Caco-2 (cell line): ENCODE measurements around the gene RAB42. TPM values are rescaled to one million over a fixed set of nuclear protein-coding genes. Genes with fewer than 3 reads are reported as not detected.

Experiments
- BruUV-seq: library from RNA; stranded (reverse); fragments of 400-500 nt; replicated peaks from 2 replicates; lab custom pipeline; 2021; lab: Mats Ljungman, UMichigan
- CTCF ChIA-PET: fragments of 300-600 bp; sonication (Branson Sonifier 250); formaldehyde crosslinking; loops from one replicate; lab custom pipeline; 2022; ENCODE audit warnings: antibody characterized with exemption; lab: Charles Lee
- POLR2A ChIA-PET: fragments of 300-600 bp; sonication (Branson Sonifier 250); formaldehyde crosslinking; loops from one replicate; lab custom pipeline; 2022; ENCODE audit warnings: antibody characterized with exemption; lab: Charles Lee
- DNase-seq, 2 experiments: peaks; one replicate each; pipeline versions ENCODE4 v3.0.0 to v3.0.0-alpha.2; 2020 to 2022
- H3K27me3 ChIP-seq: replicated peaks from 2 replicates; pipeline ENCODE4 v1.6.0; 2011; ENCODE audit warnings: low read length; ENCODE audit not compliant: control insufficient read depth, insufficient read depth
- H3K36me3 ChIP-seq: 2 replicates; pipeline ENCODE4 v1.5.1; 2011; ENCODE audit warnings: low read length; ENCODE audit not compliant: control insufficient read depth, insufficient read depth
- H3K4me1 ChIP-seq: fragments of 250-450 bp; sonication (Bioruptor Pico); 2 replicates; pipeline ENCODE4 v1.5.1; 2020; ENCODE audit warnings: mild to moderate bottlenecking
- H3K4me3 ChIP-seq: 2 replicates; pipeline ENCODE4 v1.5.1; 2011; ENCODE audit warnings: low read depth, mild to moderate bottlenecking, control low read depth, low read length
- H3K9me3 ChIP-seq: fragments of 250-450 bp; sonication (Bioruptor Pico); 2 replicates; pipeline ENCODE4 v1.5.1; 2020; ENCODE audit warnings: mild to moderate bottlenecking, moderate library complexity
- H3K27ac Mint-ChIP-seq: one replicate; pipeline ENCODE4 v1.8.0; 2022; ENCODE audit warnings: mixed read lengths; ENCODE audit not compliant: unreplicated experiment
- H3K27me3 Mint-ChIP-seq: one replicate; pipeline ENCODE4 v1.8.0; 2022; ENCODE audit warnings: mixed read lengths; ENCODE audit not compliant: insufficient read depth, unreplicated experiment
- H3K36me3 Mint-ChIP-seq: one replicate; pipeline ENCODE4 v1.8.0; 2022; ENCODE audit warnings: mild to moderate bottlenecking, mixed read lengths; ENCODE audit not compliant: insufficient read depth, unreplicated experiment
- H3K4me1 Mint-ChIP-seq: one replicate; pipeline ENCODE4 v1.8.0; 2022; ENCODE audit warnings: low read depth, mixed read lengths; ENCODE audit not compliant: unreplicated experiment
- H3K4me3 Mint-ChIP-seq: one replicate; pipeline ENCODE4 v1.8.0; 2022; ENCODE audit warnings: mild to moderate bottlenecking, moderate library complexity, mixed read lengths; ENCODE audit not compliant: unreplicated experiment
- H3K9me3 Mint-ChIP-seq: one replicate; pipeline ENCODE4 v1.8.0; 2022; ENCODE audit warnings: mixed read lengths; ENCODE audit not compliant: unreplicated experiment
- CTCF ChIP-seq, 2 experiments: fragments of 200-600 bp in 1 of 2; IDR thresholded peaks; 1 replicate in 1 of 2; 2 replicates in 1 of 2; pipeline versions ENCODE4 v1.5.1 to v1.8.0; 2011 to 2022; ENCODE audit warnings: antibody characterized with exemption in 1 of 2, control low read depth in 1 of 2, inconsistent platforms in 1 of 2, low read depth in 1 of 2, low read length in 1 of 2, mild to moderate bottlenecking in 1 of 2, moderate library complexity in 1 of 2; ENCODE audit not compliant: insufficient read depth in 1 of 2, severe bottlenecking in 1 of 2, unreplicated experiment in 1 of 2
- intact Hi-C: fragments of 100-400 bp; cut with micrococcal nuclease; formaldehyde crosslinking; loops from one replicate; pipeline ENCODE4 v1.10.0; 2022; ENCODE audit not compliant: unreplicated experiment
- total RNA-seq: library from RNA; stranded (reverse); gene quantifications from 2 replicates; pipeline ENCODE4 v1.2.3, GENCODE V29; 2022

RAB42 gene
- total RNA-seq, 1 experiment from 2014 or later = 2.5 TPM

DNA sequence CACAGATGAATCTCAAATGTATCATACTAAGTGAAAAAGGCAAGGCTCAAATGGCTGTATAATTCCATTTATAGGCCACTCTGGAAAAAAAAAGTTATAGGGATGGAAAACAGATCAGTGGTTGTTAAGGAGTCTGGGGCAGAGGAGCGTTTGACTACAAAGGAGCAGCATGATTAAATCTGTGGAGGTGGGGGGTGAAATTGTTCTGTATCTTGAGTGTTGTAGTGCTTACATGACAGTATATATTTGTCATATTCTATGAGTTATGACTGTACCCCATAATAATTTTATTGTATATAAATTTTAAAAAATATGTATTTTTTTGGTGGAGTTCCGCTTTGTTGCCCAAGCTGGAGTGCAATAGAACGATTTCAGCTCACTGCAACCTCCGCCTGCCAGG is 40.5 kb downstream of the RAB42 start:
- Histone ChIP-seq H3K36me3 (no peaks in the 10 kb centered on the region), H3K4me3 (no peak overlapping the region), H3K9me3 (no peaks in the 10 kb centered on the region), H3K27me3 (no peaks in the 10 kb centered on the region), H3K4me1 (no peaks in the 10 kb centered on the region)
- Mint-ChIP-seq H3K36me3 (peaks cover 12% of the 10 kb centered on the region), H3K27me3 (no peaks in the 10 kb centered on the region), H3K27ac (no peak overlapping the region), H3K4me3 (no peak overlapping the region), H3K9me3 (no peaks in the 10 kb centered on the region), H3K4me1 (no peaks in the 10 kb centered on the region)
- intact Hi-C loops = no loop called here
- no TSS peak for BruUV-seq
- CTCF ChIA-PET = no interaction called here
- DNase-seq = no peak
- POLR2A ChIA-PET = no interaction called here
- TF ChIP-seq CTCF (IDR thresholded peaks at IDR 0.05; ENCODE audit: insufficient read depth in 1 of 2, low read depth in 1 of 2, low read length in 1 of 2, severe bottlenecking in 1 of 2, unreplicated experiment in 1 of 2) = no peak

DNA sequence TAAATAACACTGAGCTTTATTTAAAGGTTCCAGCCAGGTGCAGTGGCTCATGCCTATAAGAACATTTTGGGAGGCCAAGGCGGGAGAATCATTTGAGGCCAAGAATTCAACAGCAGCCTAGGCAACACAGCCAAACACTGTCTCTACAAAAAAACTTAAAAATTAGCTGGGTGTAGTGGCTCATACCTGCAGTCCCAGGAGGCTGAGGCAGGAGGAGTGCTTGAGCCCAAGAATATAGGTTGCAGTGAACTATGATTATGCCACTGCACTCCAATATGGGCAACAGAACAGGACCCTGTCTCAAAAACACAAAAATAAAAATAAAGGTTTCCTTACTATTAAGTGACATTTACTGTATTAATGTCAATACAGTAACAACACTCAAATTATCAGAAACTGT is 48.7 kb downstream of the RAB42 start:
- DNase-seq = peak; percentile 30 to 41
- CTCF ChIA-PET = interaction anchor here (0.5 to 0.9 kb wide), 4 partner anchors 84 to 467 kb away, joined by 4 to 10 read pairs (median 6); no protein-coding TSS in a partner anchor

More for the DNA sequence above, 48.7 kb downstream of the RAB42 start:
- intact Hi-C loops = loop anchor here (5.0 kb wide), 1 partner anchor 117 kb away; no protein-coding TSS in a partner anchor
- H3K4me1 Mint-ChIP-seq = peaks cover 15% of the 10 kb centered on the region
- no peaks in the 10 kb centered on the region for H3K9me3 Mint-ChIP-seq
- BruUV-seq = no TSS peak
- no peaks in the 10 kb centered on the region for H3K27me3 Mint-ChIP-seq
- POLR2A ChIA-PET = interaction anchor here (0.6 kb wide), 1 partner anchor 36 kb away, joined by 4 read pairs; no protein-coding TSS in a partner anchor
- no peak overlapping the region for H3K4me3 Mint-ChIP-seq
- no peaks in the 10 kb centered on the region for H3K36me3 ChIP-seq
- no peak overlapping the region for H3K27ac Mint-ChIP-seq
- TF ChIP-seq CTCF (IDR thresholded peaks at IDR 0.05; ENCODE audit: insufficient read depth in 1 of 2, low read depth in 1 of 2, low read length in 1 of 2, severe bottlenecking in 1 of 2, unreplicated experiment in 1 of 2) = peak; percentile 10 to 31
- H3K27me3 ChIP-seq = no peaks in the 10 kb centered on the region
- H3K4me3 ChIP-seq = no peak overlapping the region
- H3K9me3 ChIP-seq = no peaks in the 10 kb centered on the region
- H3K4me1 ChIP-seq = 0 out of 2 replicates have a peak, but pooled peaks cover 6% of the 10 kb centered on the region
- H3K36me3 Mint-ChIP-seq = peaks cover 13% of the 10 kb centered on the region
